Adipose tissue (tissue), 3 donors: ENCODE results near the gene SLAMF1. TPM values are rescaled to one million over a fixed set of nuclear protein-coding genes. Genes with fewer than 3 reads are reported as not detected.

ENCODE experiments used
- H3K27ac ChIP-seq: one replicate; pipeline ENCODE4 v1.5.1; 2013; ENCODE audit warnings: low read depth, low read length
- WGBS, 3 donors: extraction: QIAGEN DNeasy Blood & Tissue Kit; methylation state at CpG; one replicate each; pipeline ENCODE4 v1.1.7; 2013; 5-methylcytosine and 5-hydroxymethylcytosine counted together
- polyA plus RNA-seq, 3 donors: library from polyadenylated mRNA; stranded (reverse); fragments of 200-250 nt; gene quantifications; one replicate each; pipeline ENCODE4 v1.2.3, GENCODE V29; 2013
- donor health status: healthy with polysubstance abuse.
- donor health status: Bipolar disorder and iron deficiency.
- donor health status: healthy.

SLAMF1 gene
- polyA plus RNA-seq, 3 donors: 0.12 to 3.6 TPM; not detected in 1

GRCh38 chr1:160644399-160644798 is 2.4 kb downstream of the SLAMF1 start:
- H3K27ac ChIP-seq: no peak overlapping the region

DNA sequence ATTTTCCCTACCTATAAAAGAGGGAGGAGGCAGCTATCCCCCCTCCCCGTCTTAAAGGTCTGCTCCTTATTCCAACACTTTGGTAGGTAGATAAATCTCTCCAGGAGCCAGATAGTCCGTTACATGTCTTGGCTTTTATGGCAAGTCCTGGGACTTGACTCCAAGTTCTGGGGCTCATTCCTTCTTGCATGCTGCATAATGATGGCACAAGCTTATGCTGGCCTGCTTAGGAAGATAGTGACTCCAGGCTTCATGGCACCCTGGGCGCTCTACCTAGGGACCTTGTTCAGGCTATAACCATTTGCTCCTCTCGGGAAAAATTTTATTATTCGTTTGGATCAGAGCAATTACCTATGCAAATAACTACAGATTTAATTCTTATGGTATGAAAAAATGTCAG is 3.7 kb downstream of the SLAMF1 start:
- no peak overlapping the region for H3K27ac ChIP-seq
- 85 to 91% (median 91%) methylated on average over 5 of the region's 5 CpGs for WGBS, 3 donors

- 92 to 94% (median 94%) methylated on average over 2 of the region's 2 CpGs for WGBS, 3 donors
- H3K27ac ChIP-seq: no peak overlapping the region
Observed at GRCh38 chr1:160642281-160642644, 4.6 kb downstream of the SLAMF1 start.

- WGBS, 3 donors: 68 to 89% (median 69%) methylated on average over 8 of the region's 8 CpGs
- no peak overlapping the region for H3K27ac ChIP-seq
Observed at GRCh38 chr1:160641323-160642280, 5.2 kb downstream of the SLAMF1 start.

- 89 to 96% (median 89%) methylated on average over 2 of the region's 2 CpGs for WGBS, 3 donors
- no peak overlapping the region for H3K27ac ChIP-seq
Observed at GRCh38 chr1:160640359-160641123, 6.3 kb downstream of the SLAMF1 start.

DNA sequence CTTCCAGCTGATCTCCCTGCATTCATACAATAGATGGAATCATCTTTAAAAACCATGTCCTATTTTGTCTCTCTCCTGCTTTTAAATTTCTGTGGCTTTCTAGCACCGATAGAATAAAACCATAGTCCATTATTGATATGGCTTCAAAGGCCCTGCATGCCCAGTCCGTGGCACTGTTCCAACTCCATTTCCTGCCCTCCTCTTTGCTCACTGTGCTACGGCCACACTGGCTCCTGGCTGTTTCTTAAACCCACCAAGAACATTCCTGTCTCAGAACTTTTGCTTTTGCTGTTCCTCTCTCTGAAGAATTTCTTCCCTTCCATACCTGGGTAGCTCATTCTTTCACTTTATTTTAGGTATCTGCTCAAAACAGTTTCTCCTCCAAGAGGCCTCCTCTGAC is 7.2 kb downstream of the SLAMF1 start:
- H3K27ac ChIP-seq: no peak overlapping the region
- WGBS, 3 donors: 19 to 36% (median 19%) methylated on average over 3 of the region's 3 CpGs

GRCh38 chr1:160638926-160639325 is 7.9 kb downstream of the SLAMF1 start:
- no peak overlapping the region for H3K27ac ChIP-seq
- 84 to 94% (median 94%) methylated on average over 6 of the region's 6 CpGs for WGBS, 3 donors

- H3K27ac ChIP-seq: no peak overlapping the region
- 46 to 77% (median 76%) methylated on average over 3 of the region's 3 CpGs for WGBS, 3 donors
Observed at GRCh38 chr1:160638540-160638857, 8.3 kb downstream of the SLAMF1 start.

GRCh38 chr1:160637821-160638539 is 8.9 kb downstream of the SLAMF1 start:
- 48 to 62% (median 57%) methylated on average over 5 of the region's 5 CpGs for WGBS, 3 donors
- no peak overlapping the region for H3K27ac ChIP-seq

DNA sequence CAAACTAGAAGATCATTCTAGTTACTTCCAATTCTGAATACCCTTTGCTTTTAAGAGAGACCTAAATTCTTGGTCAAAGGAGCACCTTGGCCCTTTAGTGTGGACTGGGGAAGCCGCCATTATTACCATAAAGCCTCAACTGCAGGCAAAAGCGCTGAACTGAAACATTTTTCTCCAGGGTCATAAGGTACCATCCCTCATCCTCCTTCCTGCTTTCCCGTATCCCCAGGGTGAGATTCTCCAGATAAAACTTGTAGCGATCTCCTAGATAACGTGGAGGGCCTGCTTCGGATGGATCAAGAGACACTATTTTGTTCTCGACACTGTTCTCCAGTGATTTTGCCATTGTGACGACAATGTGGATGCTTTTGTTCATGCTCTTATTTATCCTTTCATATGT is 9.8 kb downstream of the SLAMF1 start:
- no peak overlapping the region for H3K27ac ChIP-seq

GRCh38 chr1:160636547-160636946 is 10.3 kb downstream of the SLAMF1 start:
- H3K27ac ChIP-seq: no peak overlapping the region
- WGBS, 3 donors: 91 to 93% (median 93%) methylated on average over 3 of the region's 3 CpGs

More for the DNA sequence above, 9.8 kb downstream of the SLAMF1 start:
- 91 to 94% (median 93%) methylated on average over 8 of the region's 8 CpGs for WGBS, 3 donors

DNA sequence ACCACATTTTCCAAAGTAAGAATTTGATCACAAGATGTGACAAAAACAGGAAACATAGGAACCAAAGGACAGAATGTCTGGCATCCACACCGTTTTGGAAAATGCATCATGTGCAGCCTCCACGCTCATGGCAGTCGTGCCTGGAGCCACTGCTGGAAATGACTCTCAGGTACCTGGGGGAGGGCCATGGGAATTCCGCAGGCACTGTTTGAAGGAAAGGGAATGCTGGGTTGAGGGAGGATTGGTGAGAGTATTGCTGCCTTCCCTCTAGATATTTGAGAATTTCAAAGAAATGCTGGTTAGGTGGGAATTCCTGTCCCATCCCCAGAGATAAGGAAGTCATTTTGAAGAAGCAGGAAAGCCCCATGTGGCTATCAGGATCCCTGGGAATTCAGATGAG is 10.8 kb downstream of the SLAMF1 start:
- H3K27ac ChIP-seq: no peak overlapping the region
- WGBS, 3 donors: 69 to 83% (median 76%) methylated on average over 4 of the region's 4 CpGs

DNA sequence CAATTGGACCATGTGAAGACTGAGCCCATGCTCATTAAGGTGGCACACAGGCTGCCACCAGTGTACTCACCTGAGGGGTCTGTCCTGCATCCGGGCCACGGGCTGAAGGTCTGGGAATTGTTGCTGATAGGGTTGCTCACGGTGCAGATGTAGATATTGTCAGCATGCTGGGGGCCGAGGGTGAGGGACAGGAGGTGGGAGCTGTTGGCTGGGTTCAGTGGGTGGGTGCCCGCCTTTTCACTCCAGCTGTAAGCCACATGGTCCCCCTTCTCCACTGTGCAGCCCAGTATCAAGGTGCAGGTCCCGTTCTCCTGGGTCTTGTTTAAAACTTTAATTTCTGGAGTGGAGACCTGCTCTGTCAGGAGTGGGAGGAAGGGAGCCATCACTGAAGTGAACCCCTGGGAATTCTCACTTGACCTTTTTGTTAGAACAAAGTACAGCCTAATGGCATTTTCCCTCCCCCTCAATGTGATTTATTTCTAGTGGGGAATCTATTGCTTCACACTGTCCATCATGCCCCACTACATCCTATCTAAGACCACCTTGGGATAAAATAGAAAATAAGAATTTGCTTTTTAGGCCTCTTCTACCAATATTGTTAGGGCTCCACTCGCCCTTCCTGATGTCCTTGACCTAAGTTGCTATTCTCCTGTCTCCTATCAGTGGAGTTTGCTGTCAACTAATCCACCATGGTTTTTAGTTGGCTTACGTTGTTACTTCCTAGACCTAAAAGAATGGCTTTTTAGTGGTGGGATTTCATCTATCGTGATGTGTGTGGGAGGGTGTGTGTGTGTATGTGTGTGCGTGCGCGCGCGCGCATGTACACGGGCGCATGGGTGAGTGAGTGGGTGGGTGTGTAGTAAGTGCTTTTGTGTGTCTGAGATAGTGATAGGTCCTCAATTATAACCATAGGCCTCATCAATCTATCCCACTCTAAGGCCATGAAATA is 12.0 kb downstream of the SLAMF1 start:
- H3K27ac ChIP-seq: no peak overlapping the region
- 90 to 94% (median 93%) methylated on average over 17 of the region's 17 CpGs for WGBS, 3 donors

GRCh38 chr1:160633330-160633903 is 13.4 kb downstream of the SLAMF1 start:
- WGBS, 3 donors: 48 to 58% (median 58%) methylated on average over 2 of the region's 2 CpGs
- H3K27ac ChIP-seq: no peak overlapping the region

GRCh38 chr1:160631983-160632625 is 14.7 kb downstream of the SLAMF1 start:
- WGBS, 3 donors: 79 to 96% (median 85%) methylated on average over 6 of the region's 6 CpGs
- no peak overlapping the region for H3K27ac ChIP-seq

GRCh38 chr1:160630523-160631451 is 16.1 kb downstream of the SLAMF1 start:
- H3K27ac ChIP-seq: no peak overlapping the region
- whole genome bisulfite sequencing, 3 donors: 60 to 64% (median 63%) methylated on average over 9 of the region's 9 CpGs
